Measurements from ENCODE around the gene SERPINA6.

- TF ChIP-seq CTCF (IDR thresholded peaks at IDR 0.05) (no peak), EZH2 (IDR thresholded peaks at IDR 0.05; ENCODE audit: borderline replicate concordance, insufficient read depth, low read depth, low read length, poor library complexity, severe bottlenecking) (no peak)
These were observed 37.9 kb upstream of the SERPINA6 start for GRCh38 chr14:94360945-94361565.

Measured in B cell (primary cell).